GM19397 (cell line): ENCODE data around the gene DNAJA3.

Source experiments
- ATAC-seq: cut with Tn5 transposase; IDR thresholded peaks from one replicate; pipeline ENCODE4 v1.9.1; 2021; ENCODE audit warnings: mild to moderate bottlenecking, moderate library complexity; ENCODE audit not compliant: unreplicated experiment

DNAJA3 gene

GRCh38 chr16:4428500-4428899 is 2.8 kb downstream of the DNAJA3 start:
- no peak for ATAC-seq

DNA sequence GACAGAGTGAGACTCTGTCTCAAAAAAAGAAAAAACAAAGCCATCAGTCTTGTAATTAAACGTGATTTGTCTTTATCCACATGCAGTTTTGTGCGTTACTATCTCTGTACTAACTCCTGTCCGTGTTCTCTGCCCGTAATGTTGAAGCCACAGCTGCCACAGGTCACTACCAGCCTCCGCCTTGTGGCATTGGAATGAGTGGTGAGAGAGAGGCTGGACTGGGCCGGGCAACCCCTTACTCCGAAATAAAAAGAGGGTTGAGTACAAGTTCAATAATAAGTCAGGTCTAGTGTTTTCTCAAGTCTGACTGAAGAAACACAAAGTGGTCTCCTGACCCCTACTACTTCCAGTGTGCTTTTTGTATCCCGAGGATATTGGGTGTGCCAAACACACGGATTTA is 5.4 kb downstream of the DNAJA3 start:
- ATAC-seq: no peak

- ATAC-seq: no peak
Measured at GRCh38 chr16:4433228-4433627, 7.6 kb downstream of the DNAJA3 start.

DNA sequence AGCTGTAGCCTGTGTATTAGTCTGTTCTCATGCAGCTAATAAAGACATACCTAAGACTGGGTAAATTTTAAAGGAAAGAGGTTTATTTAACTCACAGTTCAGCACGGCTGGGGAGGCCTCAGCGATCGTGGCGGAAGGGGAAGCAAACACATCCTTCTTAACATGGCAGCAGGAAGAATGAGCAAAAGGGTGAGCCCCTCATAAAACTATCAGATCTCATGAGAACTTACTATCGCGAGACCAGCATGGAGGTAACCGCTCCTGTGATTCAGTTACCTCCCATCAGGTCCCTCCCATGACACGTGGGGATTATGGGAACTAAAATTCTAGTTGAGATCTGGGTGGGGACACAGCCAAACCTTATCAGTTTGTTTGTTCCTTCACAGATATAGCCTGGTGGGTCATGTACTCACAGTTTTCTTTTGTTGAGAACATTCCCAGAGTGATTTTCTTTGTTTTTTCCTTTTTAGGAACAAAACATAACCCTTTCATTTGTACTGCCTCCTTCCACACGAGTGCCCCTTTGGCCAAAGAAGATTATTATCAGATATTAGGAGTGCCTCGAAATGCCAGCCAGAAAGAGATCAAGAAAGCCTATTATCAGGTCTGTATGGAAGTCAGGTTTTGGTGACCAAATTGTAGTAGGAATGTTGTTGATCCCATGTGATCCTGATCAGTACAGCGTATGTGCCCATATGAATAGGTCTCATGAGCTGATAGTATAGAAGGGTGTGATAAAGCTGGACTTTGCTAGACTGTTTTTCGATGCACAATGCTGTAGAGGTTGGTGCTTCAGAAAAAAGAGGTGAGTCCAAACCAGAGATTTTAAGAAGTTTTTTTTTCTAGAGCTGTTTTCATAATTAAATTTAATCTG is 8.5 kb downstream of the DNAJA3 start:
- ATAC-seq: no peak

GRCh38 chr16:4435337-4436067 is 9.8 kb downstream of the DNAJA3 start:
- no peak for ATAC-seq

GRCh38 chr16:4437366-4437765 is 11.7 kb downstream of the DNAJA3 start:
- ATAC-seq: no peak

DNA sequence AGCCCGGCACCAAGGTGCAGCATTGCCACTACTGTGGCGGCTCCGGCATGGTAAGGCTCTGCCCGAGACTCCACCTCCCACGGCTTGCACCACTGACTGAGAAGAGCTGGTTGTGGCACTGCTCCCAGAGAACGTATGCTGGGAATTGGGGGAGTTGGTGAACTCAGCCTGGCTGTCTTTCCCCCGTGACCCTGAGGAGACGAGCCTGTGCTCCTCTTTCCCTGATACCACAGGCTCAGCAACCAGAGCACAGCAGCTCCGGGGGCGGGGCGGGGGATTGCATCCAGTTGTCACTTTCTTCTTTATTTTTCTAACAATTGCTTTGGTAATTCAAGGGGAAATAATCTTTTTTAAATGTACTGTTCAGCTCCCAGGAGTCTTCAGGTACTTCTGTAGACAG is 16.7 kb downstream of the DNAJA3 start:
- ATAC-seq: no peak

DNA sequence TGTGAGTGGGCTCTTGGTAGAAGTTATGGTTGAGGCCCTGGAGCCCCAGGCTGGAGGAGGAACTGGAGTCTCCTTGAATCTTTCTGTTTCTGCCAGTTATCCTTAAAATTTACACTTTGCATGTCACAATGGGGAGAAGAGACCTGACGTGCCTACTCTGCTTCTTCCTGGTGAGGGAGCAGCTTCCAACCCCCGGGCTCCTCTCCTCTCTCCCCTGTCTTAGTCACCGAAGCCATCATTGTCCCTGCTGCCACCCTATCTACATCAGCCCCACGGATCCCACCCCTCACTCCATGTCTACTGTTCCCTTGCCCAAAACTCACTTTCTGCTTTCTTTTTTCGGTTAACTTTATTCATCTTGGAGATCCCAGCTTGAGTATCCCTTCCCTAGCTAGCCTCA is 17.6 kb downstream of the DNAJA3 start:
- no peak for ATAC-seq

GRCh38 chr16:4443986-4444385 is 18.3 kb downstream of the DNAJA3 start:
- ATAC-seq: no peak

DNA sequence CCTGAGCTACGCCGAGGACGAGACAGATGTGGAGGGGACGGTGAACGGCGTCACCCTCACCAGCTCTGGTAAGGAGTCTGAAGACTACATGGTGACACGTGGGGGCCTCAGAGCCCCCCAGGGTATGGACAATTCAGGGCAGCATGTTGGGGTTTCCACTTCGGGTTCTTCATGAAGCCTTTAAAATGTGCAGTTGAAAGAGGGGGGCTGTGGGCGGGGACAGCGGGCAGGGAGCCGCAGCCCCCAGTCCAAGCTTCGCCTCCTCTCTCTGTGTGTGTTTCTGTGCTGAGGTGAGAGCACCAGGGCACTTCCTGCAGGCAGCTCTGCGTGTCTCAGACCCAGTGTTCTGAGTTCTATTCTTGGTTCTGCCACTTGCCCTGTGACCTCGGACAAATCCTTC is 24.8 kb downstream of the DNAJA3 start:
- no peak for ATAC-seq

GRCh38 chr16:4450931-4451519 is 25.4 kb downstream of the DNAJA3 start:
- ATAC-seq: no peak

GRCh38 chr16:4452674-4453073 is 27.0 kb downstream of the DNAJA3 start:
- no peak for ATAC-seq

DNA sequence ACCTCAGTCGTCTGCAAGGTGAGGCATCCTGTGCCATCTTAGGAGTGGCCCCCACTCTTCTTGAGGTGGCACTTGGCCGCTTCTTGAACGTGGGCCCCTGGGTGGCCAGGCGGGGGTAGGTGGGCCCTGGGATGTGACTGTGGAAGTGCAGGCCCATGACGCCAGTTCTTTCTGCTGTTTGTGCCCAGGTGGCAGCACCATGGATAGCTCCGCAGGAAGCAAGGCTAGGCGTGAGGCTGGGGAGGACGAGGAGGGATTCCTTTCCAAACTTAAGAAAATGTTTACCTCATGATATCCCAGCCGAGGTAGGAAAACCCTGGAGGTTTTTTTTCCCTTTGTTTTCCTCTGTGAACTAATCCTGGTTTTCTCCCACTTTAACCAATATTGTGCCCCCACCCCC is 29.0 kb downstream of the DNAJA3 start:
- no peak for ATAC-seq

DNA sequence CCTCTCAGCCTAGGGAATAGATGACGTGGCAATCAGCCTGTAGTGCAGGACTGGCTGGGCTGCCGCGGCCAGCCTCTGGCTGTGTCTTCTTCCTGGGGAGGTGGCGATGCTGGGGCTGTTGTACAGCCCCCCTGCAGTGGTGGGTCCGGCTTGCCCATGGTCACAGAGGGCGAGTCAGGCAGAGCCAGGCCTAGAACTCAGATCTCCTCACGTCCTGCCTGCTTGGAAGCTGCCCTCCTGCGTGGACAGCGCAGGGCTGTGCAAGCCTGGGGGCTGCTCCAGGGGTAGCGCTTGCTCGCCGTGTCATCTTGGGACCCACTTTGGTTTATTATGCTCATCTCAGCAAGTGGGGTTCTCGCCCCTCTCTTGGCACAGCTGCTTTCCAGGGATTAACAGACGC is 29.4 kb downstream of the DNAJA3 start:
- ATAC-seq: no peak

DNA sequence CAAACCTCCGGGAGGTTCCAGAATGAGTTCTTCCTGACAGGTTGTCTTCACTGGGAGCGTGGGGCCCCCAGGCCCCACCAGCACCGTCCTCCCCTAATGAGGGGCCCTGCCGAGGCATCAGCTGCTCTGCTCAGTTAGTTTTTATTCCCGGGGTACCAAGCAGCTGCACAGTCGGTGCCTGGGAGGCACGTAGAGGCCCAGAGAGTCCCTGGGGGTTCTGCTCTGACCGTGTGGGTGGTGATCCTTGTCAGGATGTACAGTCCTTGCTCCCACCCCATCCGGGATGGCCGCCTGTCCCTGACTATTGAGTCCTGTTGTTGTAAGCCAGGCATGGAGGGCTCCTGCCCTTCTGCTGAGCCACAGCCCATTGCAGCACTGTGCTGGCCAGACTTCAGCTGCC is 30.3 kb downstream of the DNAJA3 start:
- no peak for ATAC-seq

DNA sequence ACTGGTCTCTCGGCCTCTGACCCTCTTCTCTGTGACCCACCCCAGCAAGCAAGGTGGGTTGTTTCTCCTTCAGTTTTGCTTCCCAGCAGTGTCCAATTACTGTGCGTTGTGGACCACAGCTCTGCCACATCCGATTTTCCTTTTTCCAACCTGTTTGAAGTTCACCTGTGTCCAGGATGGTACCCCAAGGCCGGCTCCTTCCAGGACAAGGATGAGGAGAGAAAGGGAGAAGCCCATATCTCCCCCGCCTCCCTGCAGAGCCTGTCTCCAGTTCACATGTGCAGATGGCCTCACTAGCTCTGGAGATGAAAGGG is 35.2 kb downstream of the DNAJA3 start:
- ATAC-seq: no peak

GRCh38 chr16:4461250-4462085 is 35.8 kb downstream of the DNAJA3 start:
- no peak for ATAC-seq

DNA sequence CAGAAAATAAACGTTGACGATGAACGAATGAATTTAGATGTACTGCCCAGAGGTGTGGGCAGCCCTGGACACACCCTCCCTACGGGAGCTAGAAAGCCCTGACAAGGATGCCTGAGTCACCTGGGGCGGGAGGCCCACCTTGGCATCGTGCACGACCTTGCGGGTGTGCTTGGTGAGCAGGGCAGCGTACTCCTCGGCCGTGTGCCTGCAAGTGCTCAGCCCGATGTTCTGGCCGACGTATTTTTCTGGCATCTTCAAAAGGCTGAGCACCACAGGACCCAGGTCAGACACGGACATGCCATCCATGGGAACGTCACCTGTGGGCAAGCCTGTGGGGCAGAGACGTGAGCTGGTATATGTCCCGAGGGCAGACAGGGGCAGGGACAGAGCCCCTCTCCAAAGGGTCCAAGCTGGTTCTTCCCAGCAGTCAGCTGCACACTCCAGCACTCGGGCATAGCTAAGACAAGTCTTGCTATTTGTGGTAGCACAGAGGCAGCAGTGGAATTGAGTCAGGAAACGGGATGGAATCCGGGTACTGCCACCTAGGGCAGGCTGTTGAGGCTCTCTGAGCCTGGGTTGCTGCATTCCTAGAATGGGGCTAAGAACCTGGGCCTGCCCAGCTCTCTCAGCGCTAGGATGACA is 38.0 kb downstream of the DNAJA3 start:
- ATAC-seq: no peak

DNA sequence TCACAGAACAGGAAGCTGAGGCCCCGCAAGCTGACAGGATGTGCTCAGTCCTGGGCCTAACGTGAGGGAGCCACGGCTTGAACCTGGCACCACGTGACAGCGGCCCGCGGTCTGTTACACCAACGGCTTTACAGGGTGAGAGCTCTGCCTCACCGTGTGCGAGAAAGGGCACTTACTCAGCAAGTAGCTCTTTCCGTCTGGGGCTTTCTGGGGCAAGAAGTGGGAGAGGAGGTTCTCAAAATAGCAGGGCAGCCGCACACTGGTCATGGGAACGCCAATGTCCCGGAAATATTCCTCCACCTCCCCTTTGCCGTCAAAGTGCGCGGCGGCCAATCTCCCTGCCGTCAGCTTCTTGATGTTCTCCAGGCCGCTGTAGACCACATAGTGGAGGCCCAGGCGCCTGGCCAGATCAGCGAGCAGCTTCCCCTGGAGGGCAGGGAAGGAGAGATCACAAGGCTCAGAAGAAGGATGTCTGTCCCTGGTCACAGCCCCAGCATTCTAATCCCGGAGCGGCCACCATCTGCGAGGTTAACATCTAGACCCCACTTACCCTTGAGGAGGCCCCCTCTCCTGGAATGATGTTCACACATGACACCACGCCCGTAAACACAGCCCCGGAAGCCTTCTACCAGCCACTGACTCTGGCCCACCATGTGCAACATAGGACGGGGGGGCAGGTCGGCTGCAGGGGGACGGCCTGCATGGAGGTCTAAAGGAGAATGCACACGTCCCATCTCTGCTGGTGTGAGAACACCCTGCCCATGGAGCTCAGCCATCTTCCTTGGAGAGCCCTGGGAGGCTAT is 40.5 kb downstream of the DNAJA3 start:
- no peak for ATAC-seq

- ATAC-seq: no peak
Measured at GRCh38 chr16:4467916-4468315, 42.2 kb downstream of the DNAJA3 start.
